MM.1S (cell line): ENCODE measurements around the gene MARCO.

ENCODE experiments used
- EZH2 ChIP-seq: fragments of 300-600 bp; sonication (generic); optimal IDR thresholded peaks from 2 replicates; pipeline ENCODE3; 2017; ENCODE audit warnings: low read depth, mild to moderate bottlenecking, antibody characterized with exemption, low read length, mixed read lengths
- TF ChIP-seq, protein P1 (sequence below): fragments of 300-600 bp; sonication (generic); IDR thresholded peaks from 2 replicates; pipeline ENCODE4 v1.5.1; 2016; ENCODE audit warnings: antibody characterized with exemption, low read length, mixed read lengths

DNA sequence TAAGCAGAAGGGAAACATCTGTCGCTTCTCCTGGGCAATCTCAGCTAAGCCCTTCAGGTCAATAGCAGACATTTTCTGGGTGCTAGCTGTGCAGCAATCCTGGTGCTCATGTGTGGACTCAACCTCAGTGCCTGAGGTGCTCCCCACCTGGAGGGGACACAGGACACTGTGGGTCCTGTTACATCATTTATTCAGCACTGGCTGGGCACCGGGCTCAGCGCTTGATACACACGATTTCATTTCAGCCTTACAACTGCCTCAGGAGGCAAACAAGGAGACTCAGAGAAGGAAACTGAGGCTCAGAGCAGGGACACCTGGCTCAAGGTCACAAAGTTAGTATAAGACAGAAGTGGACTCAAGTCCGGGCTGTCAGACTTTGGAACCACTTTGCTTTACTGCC lies 46.7 kb downstream of the MARCO start:
- no peak for TF ChIP-seq EZH2
- TF ChIP-seq, protein P1, sequence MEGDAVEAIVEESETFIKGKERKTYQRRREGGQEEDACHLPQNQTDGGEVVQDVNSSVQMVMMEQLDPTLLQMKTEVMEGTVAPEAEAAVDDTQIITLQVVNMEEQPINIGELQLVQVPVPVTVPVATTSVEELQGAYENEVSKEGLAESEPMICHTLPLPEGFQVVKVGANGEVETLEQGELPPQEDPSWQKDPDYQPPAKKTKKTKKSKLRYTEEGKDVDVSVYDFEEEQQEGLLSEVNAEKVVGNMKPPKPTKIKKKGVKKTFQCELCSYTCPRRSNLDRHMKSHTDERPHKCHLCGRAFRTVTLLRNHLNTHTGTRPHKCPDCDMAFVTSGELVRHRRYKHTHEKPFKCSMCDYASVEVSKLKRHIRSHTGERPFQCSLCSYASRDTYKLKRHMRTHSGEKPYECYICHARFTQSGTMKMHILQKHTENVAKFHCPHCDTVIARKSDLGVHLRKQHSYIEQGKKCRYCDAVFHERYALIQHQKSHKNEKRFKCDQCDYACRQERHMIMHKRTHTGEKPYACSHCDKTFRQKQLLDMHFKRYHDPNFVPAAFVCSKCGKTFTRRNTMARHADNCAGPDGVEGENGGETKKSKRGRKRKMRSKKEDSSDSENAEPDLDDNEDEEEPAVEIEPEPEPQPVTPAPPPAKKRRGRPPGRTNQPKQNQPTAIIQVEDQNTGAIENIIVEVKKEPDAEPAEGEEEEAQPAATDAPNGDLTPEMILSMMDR, result no peak
